ENCODE data around the gene KDM4D. TPM values are rescaled to one million over a fixed set of nuclear protein-coding genes. Genes with fewer than 3 reads are reported as not detected.

KDM4D gene
- total and polyA plus RNA-seq, 9 of the 15 experiments (the other 6 are each of a cell fraction or from before 2014, with no cell fraction given) = 0.34 to 1.1 (median 0.50) TPM

DNA sequence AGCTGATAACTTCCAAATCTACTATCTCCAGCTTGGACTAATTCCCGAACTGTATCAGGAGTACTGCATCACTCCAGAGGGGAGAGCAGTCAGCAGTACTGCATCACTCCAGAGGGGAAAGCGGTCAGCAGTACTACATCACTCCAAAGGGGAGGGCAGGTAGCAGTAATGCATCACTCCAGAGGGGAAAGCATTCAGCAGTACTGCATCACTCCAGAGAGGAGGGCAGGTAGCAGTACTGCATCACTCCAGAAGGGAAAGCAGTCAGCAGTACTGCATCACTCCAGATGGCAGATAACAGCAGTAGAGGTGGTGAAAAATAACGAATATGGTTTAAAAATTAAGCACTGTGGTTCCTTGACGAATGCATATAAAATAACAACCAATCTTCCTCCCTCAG is 8.6 kb upstream of the KDM4D start:
- in situ Hi-C loops (cut with MboI) = no loop called here
- Histone ChIP-seq H3K79me2 (ENCODE audit: control insufficient read depth, insufficient read depth, low read length) (no peaks in the 10 kb centered on the region), H3K4me3 (no peak overlapping the region), H3K9me3 (replicated peaks; ENCODE audit: control insufficient read depth, insufficient read depth, low read depth, low read length) (no peaks in the 10 kb centered on the region), H3K36me3 (ENCODE audit: control insufficient read depth, insufficient read depth, low read length) (peaks cover 88% of the 10 kb centered on the region), H3K4me2 (ENCODE audit: insufficient read depth, low read length) (no peak overlapping the region), H4K20me1 (replicated peaks; ENCODE audit: control insufficient read depth, insufficient read depth, low read length) (no peaks in the 10 kb centered on the region), H3K9ac (ENCODE audit: insufficient read depth in 1 of 2, low read depth in 2 of 2, low read length in 2 of 2) (no peak overlapping the region), H3K4me1 (replicated peaks in 1 of 2; ENCODE audit: control insufficient read depth in 2 of 2, insufficient read depth in 2 of 2, low read length in 2 of 2) (no peaks in the 10 kb centered on the region), H3K9me1 (ENCODE audit: control insufficient read depth, insufficient read depth, low read length) (no peaks in the 10 kb centered on the region), H2AFZ (ENCODE audit: low read depth, low read length) (no peak overlapping the region), H3K27ac (ENCODE audit: extremely low read depth, low read depth, low read length) (no peak overlapping the region), H3K27me3 (ENCODE audit: control insufficient read depth in 2 of 2, insufficient read depth in 2 of 2, low read length in 2 of 2) (no peaks in the 10 kb centered on the region)
- DNase-seq (ENCODE audit: extremely low read depth in 1 of 4, low spot score in 3 of 4) (peak in 2 of 4 experiments; percentile 17 to 25), ATAC-seq (peak; percentile 66), FAIRE-seq (no peak)
- POLR2A ChIA-PET = interaction anchor here (1.7 kb wide), 1 partner anchor 8 kb away, joined by 5 read pairs; the partner anchor contains the start of genes CWC15 and KDM4D
- intact Hi-C loops (cut with micrococcal nuclease) = loop anchor here (5.0 to 10.0 kb wide), 2 partner anchors 200 to 343 kb away; partner anchors contain the start of gene AMOTL1
- no TSS peak for BruUV-seq (replicated peaks)
- WGBS (ENCODE audit: insufficient coverage, low coverage, missing lambda C conversion rate) = 79% methylated on average over 4 of the region's 4 CpGs
- TF ChIP-seq STAG1 (CRISPR knock-in tag; IDR thresholded peaks at IDR 0.05; ENCODE audit: borderline replicate concordance) (no peak), ZNF184 (CRISPR knock-in tag; IDR thresholded peaks at IDR 0.05) (no peak), JUNB (CRISPR knock-in tag; conservative IDR thresholded peaks at IDR 0.05) (no peak), HNRNPLL (IDR thresholded peaks at IDR 0.05; ENCODE audit: low read depth, low read length, poor library complexity, severe bottlenecking) (no peak), ZBTB1 (CRISPR knock-in tag; IDR thresholded peaks at IDR 0.05; ENCODE audit: borderline replicate concordance, low read depth) (no peak), ZKSCAN1 (IDR thresholded peaks at IDR 0.05; ENCODE audit: low read depth, low read length) (no peak), ZNF830 (CRISPR knock-in tag; IDR thresholded peaks at IDR 0.05) (no peak), ZFP1 (CRISPR knock-in tag; IDR thresholded peaks at IDR 0.05) (no peak), TAF1 (IDR thresholded peaks at IDR 0.05; ENCODE audit: control insufficient read depth, extremely low read depth, insufficient read depth, low read length, severe bottlenecking) (no peak), ZNF445 (CRISPR knock-in tag; IDR thresholded peaks at IDR 0.05; ENCODE audit: low read depth) (no peak), KDM1A (IDR thresholded peaks at IDR 0.05) (no peak), GABPA (tag; conservative IDR thresholded peaks at IDR 0.05; ENCODE audit: low read depth) (no peak)
- TF ChIP-seq, protein P1, sequence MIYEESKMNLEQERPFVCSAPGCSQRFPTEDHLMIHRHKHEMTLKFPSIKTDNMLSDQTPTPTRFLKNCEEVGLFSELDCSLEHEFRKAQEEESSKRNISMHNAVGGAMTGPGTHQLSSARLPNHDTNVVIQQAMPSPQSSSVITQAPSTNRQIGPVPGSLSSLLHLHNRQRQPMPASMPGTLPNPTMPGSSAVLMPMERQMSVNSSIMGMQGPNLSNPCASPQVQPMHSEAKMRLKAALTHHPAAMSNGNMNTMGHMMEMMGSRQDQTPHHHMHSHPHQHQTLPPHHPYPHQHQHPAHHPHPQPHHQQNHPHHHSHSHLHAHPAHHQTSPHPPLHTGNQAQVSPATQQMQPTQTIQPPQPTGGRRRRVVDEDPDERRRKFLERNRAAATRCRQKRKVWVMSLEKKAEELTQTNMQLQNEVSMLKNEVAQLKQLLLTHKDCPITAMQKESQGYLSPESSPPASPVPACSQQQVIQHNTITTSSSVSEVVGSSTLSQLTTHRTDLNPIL (CRISPR knock-in tag; IDR thresholded peaks at IDR 0.05) = no peak
- CTCF ChIA-PET (ENCODE audit: low intra/inter-chr PET ratio) = no interaction called here

Measured in K562 (cell line).